Activated CD8-positive, alpha-beta memory T cell treated with anti-CD3 and anti-CD28 coated beads, Interleukin-2, amount 50 U/mL, for 24 hours (primary cell): Measurements from ENCODE around the gene TUBGCP3.

Experiments used
- DNase-seq: peaks from one replicate; pipeline ENCODE4 v3.0.0-alpha.2; 2020; ENCODE audit errors: extremely low read depth

Gene TUBGCP3

DNA sequence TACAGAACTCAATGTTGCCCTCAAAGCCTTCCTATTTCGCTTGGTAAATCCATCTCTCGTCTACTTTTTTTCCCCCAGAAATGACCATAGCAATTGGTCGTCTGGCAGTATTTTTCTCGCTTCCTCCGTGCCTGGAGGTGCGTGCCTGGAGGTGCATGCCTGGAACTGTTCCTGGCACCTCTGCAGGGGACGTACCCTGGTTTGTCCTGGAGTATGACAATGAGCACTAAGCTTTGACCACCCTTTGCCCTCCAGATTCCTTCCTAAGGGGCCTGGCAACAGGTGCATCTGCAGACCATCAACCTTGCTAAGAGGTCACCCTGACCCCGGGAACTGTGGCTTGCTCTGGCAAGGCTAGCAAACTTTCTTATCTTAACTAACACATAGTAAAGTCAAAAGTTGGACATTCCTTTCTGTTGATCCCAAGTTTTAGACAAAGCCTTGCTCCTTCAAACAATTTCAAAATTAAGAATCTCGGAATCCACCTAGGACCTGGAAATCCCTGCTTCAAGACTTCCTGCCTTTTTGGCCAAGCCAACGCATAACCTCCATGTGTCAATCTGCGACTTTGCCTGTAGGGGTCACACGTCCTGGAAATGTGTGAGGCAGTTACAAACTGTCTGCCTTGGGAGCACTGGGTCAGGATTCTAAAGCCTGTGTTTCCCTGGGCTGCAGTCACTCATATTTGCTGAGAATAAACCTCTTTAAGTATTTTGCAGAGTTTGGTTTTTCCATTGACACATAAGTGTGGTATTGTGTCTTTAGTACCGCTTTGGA, 28.8 kb upstream of the TUBGCP3 start:
- no peak for DNase-seq

DNA sequence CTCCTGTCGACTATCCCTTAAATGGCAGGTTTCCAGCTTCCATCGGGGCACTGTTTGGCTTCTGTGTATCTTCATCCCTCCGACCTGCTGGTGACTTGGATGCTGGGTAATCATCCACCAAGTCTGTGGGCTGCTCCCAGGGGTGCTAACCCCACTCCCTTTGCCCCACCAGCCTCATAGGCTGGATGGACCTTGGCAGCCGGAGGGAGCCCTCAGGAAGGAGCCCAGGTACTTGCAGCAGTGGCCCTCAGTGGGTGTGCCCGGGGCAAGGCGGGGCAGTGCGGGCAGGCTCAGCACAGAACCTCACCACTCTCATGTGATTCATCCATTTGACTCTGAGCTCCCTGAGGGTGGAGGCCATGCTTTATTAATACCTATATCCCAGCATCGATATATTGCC, 27.4 kb upstream of the TUBGCP3 start:
- DNase-seq, result no peak

GRCh38 chr13:112614835-112615234, 26.9 kb upstream of the TUBGCP3 start:
- no peak for DNase-seq

DNA sequence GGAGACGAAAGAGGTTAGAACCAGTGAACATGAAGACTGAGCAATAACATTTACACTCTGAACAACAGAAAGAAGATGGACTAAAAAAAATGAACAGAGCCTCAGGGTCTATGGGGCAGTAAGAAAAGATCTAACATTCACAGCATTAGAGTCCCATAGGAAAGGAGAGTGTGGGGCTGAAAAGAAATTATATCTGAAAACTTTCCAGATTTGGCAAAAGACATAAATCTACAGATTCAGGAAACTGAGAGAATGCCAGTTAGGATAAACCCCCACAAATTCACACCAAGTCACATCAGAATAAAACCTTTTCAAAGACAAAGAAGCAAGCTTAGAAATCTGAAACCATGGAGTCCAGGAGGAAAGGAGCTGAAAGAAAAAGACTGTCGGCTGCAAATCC, 20.3 kb upstream of the TUBGCP3 start:
- DNase-seq, result no peak

DNA sequence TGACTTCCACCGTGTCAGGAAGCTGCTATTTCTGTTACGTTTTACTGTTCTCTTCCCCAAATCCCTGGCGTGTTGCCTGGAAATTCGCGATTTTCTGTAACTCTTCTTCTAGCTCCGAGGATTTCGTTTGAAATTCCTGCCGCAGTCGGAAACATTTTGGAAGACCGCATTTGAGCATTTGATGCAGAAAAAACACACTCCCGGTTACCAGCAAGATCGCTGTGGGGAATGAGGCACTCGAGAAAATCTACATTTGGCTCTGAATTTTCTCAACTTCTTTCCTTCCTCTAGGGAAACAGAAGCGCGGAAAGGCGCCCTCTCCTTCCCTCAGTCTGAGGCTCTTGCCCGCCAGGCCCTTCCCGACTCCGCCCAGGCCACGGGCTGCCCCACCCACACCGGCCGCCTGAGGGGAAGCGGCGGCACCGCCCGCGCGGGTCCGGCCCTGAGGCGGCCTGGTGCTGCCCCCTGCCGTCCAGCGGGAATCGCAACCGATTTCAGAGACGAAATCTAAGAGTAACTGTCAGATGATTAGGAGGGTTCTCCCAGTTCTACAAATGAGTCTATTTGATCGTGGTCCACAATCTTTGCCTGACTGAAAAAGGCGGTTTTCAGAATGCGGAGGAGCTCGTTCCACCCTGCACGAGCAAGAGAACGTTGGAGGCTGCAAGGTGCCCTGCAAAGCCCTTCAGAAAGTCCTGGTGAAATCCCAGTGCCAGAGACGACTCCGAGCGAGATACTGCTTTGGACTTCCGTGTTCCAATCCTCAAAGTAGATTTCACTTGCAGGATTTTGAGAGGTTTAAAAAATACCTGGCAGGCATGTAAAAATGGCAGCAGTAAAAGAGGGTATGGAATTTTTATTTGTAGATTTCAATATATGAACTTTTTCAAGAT, 18.4 kb upstream of the TUBGCP3 start:
- peak; percentile 66 for DNase-seq

GRCh38 chr13:112605531-112605990, 17.6 kb upstream of the TUBGCP3 start:
- no peak for DNase-seq

GRCh38 chr13:112603641-112604225, 15.8 kb upstream of the TUBGCP3 start:
- no peak for DNase-seq

DNA sequence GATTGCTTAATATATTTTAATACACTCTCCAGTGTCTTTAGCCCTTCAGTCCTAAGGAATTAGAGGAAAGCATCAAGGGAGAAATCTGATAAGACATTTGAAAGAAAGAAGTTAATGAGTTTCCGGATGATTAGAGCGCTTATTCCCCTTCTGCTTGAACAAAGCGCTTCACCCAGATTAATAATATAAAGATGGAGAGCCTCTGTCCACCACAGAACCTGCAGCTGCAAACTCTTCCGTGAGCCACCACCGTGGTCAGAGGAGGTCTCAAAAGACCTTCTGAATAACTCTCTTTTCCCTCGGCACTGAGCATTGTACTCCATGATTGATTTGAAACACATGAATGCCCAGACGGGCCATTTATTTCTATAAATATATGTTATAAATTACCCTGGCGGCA, 14.2 kb upstream of the TUBGCP3 start:
- no peak for DNase-seq

DNA sequence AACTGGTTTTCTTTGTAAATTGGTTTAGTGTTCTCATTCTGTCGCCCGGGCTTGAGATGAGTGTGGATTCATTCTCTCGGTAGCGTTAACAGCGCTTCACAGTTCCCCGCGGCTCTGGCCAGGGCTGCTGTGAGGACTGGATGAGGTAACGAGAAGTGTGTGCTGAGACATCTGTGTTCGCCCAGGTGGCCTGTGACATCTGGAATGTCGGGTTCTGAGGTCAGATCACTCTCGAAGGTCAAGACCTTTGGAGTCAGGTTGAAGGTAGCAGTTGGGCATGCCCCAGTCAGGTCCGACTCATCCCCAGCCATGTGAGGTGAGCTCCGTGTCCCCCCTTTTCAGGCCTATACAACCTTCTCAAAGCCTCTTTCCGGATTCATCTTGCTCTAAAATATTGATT, 13.4 kb upstream of the TUBGCP3 start:
- no peak for DNase-seq

DNA sequence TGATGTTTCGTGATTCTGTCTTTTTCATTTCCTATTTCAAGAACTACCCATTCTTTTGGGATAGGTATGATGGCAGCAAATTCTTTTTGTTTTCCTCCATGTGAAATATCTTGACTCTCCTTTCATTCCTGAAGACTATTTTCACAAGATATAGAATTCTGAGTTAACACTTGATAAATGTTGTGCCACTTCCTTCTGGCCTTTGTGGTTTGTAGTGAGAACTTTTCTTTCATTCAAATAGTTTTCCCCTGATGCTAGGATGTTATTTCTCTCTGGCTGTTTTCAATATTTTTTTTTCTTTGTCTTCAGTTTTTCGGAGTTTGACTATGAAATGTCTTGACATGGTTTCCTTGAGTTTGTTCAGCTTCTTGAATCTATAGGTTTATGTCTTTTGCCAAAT, 8.3 kb upstream of the TUBGCP3 start:
- DNase-seq, result no peak

GRCh38 chr13:112592647-112593046, 4.7 kb upstream of the TUBGCP3 start:
- no peak for DNase-seq

GRCh38 chr13:112592181-112592580, 4.2 kb upstream of the TUBGCP3 start:
- no peak for DNase-seq

DNA sequence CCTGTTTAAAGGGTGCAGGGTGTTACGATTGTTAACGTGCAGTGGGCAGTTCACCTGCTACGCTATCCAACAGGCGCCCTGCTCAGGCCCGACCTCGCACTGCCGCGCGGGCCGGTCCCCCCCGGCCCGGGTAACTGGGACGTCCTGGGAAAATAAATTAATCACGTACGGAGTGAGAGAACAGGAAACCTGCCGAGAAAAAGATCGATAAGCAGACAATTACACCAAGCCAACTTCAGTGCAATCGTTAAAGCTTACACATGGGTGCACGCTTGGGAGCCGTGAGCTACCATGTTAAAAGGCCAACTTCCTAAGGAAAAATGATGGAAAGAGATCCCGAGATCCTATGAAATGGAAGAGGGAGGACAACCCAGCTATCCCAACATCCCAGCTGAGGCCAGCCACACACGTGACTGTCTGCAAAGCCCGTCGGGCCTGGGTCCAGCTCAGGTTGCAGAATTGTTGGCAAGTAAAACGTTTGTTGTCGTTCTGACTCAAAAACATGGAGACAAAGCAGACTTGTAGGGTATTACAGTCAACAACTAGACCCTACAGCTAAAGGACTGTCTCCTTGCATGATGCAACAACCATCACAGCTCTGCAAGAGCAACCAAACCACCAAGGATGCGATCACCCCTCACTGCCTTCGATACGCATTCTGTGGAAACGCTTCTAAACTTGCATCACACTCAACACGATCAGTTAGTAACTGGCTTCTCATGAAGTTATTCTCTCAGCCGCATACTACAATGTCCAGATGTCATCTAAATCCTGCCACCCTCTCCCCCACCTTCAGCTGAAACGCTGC, 741 bp upstream of the TUBGCP3 start:
- DNase-seq, result no peak

GRCh38 chr13:112587212-112587763, 665 bp downstream of the TUBGCP3 start:
- peak; percentile 48 for DNase-seq

GRCh38 chr13:112586334-112586960, 1.5 kb downstream of the TUBGCP3 start:
- DNase-seq, result no peak

GRCh38 chr13:112583592-112584277, 4.2 kb downstream of the TUBGCP3 start:
- DNase-seq, result no peak

DNA sequence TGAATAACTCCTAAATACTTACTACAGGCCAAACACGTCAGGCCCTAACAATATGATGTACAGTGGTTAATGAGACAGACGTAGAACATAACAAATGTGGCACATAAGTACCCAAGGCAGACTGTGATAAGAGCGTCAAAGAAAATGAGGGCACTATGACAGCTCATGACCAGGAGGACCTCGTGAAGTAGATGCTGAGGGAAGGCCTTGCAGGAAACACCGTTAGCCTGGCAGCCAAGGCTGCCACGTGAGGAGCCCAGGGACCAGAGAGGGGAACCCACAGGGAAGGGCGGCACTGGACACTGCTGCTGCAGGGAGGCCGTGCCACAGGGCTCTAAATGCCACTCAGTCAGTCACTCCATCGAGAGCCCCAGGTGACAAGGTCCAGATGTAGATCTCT, 5.7 kb downstream of the TUBGCP3 start:
- no peak for DNase-seq

DNA sequence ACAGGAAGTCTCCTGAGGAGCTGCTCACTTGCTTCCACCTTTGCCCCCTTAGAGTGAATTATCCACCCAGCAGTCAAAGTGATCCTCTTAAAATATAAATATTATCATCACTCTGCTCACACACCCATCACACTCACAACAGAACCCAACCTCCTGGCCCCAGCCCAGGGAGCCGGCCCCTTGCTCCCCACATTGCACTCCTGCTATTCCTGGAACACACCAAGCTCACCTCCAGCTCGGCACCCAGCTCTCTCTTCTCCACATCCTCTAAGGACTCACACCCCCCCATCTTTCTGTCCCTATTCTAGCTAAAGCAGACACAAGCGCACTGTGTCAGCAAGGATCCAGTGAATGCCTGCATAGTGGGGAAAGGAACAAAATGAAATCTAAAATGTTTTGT, 7.0 kb downstream of the TUBGCP3 start:
- DNase-seq, result no peak

DNA sequence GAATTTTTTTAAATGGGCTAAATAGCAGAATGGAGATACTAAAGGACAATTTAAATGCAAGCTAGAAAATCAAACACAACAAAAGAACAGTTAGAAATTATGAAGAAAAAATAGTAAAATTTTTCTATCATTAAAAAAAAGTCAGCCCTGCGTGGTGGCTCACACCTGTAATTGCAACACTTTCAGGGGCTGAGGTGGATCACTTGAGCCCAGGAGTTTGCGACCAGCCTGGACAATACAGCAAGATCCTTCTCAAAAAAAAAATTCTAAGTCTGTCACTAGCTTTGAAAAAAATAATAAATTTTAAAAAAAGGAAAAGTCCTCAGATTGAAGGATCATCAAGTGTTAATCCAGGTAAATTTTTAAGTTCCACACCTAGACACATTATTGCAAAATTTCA, 7.7 kb downstream of the TUBGCP3 start:
- DNase-seq, result no peak

DNA sequence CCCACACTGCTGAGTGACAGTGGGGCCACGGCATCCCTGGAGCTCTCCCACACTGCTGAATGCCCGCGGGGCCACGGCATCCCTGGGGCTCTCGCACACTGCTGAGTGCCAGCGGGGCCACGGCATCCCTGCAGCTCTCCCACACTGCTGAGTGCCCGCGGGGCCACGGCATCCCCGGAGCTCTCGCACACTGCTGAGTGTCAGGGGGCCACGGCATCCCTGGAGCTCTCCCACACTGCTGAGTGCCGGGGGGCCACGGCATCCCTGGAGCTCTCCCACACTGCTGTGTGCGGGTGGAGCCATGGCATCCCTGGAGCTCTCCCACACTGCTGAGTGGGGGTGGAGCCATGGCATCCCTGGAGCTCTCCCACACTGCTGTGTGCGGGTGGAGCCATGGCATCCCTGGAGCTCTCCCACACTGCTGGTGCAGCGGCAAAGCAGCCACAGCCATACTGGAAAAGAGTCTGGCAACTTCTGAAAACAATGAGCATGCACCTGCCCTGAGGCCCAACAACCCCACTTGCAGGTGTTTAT, 8.6 kb downstream of the TUBGCP3 start:
- DNase-seq, result no peak
